HG03280 (cell line): Measurements from ENCODE around the gene WDR33.
"Not testable (repeated sequence)": the region's sequence is repeated elsewhere in the genome, so short reads cannot be mapped to it uniquely, and the experiment has no call there.

ENCODE experiments used
- ATAC-seq: cut with Tn5 transposase; IDR thresholded peaks from one replicate; pipeline ENCODE4 v1.9.1; 2021; ENCODE audit warnings: mild to moderate bottlenecking, moderate library complexity; ENCODE audit not compliant: unreplicated experiment

WDR33 gene

DNA sequence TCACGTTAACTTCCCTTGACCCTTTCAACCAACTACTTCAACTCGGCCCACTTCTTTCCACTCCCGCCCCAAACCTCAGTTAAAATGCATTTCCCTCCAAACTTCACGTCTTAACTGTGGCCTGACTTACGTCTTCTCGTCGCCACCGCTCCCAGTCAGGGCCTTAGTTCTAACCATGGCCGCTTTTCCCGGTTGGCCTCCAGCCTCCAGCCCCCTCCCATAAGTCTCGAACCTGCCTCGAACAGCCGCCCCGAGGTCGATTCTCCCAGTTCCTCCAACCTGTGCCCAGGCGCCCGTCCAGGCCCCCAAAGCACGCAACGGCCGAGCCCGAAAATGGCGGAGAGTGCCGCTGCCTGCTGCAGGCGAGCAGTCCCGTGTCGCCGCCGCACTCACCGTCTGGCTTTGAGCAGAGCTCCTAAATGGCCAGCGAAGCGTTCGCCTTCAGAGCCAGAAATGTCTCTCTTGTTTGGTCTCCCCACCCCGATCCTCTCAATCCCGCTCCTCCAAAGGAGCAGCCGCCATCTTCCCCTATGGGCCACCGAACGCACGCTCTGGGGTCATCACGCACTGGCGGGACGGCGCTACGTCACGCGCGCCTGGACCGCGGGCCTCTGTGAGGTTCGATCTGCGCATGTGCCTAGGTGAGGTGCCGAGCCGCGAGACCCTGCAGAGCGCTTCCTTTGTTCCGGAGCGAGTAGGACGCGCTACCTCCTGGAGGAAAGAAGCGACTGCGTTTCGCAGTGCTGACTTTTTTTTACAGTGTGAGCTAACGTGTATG lies at the start of gene WDR33:
TSS of gene WDR33 (minus strand) at position 553 of the 778 bp plus-strand sequence. CDS start 40,190 bp downstream, outside the sequence.
- peak; percentile 97 for ATAC-seq

GRCh38 chr2:127860130-127860529 lies 49.2 kb upstream of the WDR33 start:
- no peak for ATAC-seq

DNA sequence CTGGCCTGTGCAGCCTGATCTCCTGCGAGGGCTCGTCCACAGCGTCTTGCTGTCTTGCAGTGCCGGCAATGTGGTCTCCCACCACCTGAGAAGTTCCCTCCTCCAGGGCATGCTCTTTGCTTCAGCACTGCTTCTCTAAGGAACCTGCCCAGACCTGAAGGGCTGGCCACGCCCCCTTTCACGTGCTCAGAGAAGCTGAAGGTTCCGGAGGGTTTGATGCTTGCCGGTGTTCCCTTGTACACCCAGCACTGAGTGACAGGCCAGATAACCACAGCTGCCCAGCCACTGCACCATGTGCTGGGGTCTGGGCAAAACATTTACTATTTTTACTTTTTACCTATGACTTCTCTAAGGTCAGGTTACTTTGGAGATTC lies 48.7 kb upstream of the WDR33 start:
- no peak for ATAC-seq

GRCh38 chr2:127857265-127857808 lies 46.4 kb upstream of the WDR33 start:
- no peak for ATAC-seq

- ATAC-seq: no peak
These were observed 42.7 kb upstream of the WDR33 start for GRCh38 chr2:127853671-127854070.

DNA sequence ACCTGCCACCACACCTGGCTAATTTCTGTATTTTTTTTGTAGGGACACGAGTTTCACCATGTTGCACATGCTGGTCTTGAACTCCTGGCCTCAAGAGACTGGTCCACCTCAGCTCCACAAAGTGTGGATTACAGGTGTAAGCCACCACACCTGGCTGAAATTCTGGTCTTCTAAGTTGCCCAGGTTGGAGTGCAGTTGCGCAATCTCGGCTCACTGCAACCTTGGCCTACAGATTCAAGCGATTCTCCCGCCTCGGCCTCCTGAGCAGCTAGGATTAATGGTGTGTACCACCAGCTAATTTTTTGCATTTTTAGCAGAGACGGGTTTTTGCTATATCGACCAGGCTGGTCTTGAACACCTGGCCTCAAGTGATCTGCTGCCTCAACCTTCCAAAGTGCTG lies 41.4 kb upstream of the WDR33 start:
- no peak for ATAC-seq

DNA sequence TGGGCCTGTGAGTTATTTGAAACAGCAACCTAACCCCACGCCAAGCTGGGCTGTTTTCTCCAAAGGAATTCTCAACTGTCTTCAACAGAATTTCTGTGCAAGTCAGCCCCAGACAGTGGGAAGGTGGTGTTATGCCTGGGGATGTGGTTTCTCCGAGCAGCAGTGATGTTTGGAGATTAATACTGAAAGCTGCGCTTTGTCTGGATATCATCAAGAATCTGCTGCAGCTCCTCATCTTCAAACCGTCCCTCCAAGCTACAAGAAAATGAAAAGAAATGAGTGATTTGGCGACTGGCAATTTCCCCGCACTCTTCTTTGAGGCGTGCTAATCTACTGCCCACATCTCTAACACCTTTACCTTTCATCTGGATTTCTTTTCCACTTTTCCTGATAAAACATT lies 37.0 kb upstream of the WDR33 start:
- ATAC-seq: no peak

DNA sequence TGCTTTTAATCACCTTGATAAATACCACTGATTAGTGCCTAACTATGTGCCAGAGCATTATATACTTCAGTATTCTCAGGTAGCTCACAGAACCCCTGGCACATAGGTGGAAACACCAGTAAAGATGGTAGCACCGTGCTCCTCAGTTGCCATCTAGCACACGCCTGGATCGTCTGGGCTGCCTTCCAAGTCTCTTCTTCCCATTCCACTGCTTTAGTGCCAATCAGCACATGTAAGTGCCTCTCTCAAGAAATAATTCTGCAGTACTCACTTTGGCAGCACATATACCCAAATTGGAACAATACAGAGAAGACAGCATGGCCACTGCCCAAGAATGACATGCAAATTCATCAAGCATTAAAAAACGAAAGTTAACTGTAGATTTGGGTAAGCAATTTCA lies 34.0 kb upstream of the WDR33 start:
- ATAC-seq: no peak

GRCh38 chr2:127843677-127844076 lies 32.7 kb upstream of the WDR33 start:
- ATAC-seq: no peak

DNA sequence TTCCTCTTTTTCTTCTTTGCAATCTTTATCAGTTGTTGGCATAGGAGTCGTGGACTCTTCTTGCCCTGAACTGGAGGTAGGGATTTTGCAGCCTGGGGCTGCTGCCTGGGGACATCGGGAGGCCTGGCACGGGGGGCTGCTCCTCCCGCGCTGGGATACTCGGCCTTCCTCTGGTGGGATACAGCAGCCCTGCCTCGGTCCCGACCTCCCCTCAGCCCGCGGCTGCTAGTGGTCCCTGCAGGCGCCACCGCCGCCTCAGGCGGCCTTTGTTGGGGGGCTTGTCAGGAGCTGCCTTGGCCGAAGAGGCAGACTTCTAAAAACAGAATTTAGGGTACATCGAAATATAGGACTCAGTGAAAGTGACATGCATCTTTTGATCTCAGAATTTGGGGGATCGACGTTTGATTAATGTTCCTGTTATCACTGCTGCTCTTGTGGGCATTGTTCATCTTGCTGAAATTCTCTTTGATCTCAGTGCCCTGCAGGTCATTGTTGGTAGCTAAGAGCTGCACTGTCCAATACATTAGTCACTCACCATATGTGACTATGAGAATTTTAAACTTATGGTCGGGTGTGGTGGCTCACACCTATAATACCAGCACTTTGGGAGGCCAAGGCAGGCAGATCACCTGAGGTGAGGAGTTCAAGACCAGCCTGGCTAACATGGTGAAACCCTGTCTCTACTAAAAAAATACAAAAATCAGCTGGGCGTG lies 30.7 kb upstream of the WDR33 start:
- no peak for ATAC-seq

GRCh38 chr2:127840893-127841292 lies 29.9 kb upstream of the WDR33 start:
- no peak for ATAC-seq

- ATAC-seq: no peak
These were observed 24.0 kb upstream of the WDR33 start for GRCh38 chr2:127834951-127835350.

DNA sequence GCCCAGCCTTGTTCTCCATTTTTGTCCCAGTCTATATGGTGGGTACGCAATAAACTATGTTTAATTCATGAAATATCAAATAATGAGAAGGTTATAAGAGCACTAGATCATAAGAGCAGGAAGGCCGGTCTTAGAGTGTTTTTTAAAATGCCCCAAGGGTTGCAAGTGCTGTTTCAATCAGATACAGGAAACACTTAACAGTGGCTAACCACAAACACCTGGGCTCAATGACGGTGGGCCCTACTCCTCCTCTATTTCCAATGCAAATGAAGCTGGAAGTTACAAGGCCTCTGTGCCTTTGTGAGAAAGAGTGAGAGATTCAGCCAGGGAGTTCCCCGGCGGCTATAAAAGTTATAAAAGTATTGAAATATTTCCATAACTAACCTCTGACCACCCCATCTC lies 18.9 kb upstream of the WDR33 start:
- ATAC-seq: peak; percentile 97

DNA sequence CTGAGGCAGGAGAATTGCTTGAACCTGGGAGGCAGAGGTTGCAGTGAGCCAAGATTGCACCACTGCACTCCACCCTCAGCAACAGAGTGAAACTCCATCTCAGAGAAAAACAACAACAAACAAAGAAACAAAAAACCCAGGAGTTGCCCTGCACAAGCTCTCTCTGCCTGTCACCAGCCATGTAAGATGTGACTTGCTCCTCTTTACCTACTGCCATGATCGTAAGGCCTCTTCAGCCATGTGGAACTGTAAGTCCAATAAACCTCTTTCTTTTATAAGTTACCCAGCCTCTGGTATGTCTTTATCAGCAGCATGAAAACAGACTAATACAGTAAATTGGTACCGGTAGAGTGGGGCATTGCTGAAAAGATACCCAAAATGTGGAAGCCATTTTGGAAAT lies 15.7 kb upstream of the WDR33 start:
- not testable (repeated sequence) for ATAC-seq

GRCh38 chr2:127826047-127826446 lies 15.1 kb upstream of the WDR33 start:
- ATAC-seq: no peak

DNA sequence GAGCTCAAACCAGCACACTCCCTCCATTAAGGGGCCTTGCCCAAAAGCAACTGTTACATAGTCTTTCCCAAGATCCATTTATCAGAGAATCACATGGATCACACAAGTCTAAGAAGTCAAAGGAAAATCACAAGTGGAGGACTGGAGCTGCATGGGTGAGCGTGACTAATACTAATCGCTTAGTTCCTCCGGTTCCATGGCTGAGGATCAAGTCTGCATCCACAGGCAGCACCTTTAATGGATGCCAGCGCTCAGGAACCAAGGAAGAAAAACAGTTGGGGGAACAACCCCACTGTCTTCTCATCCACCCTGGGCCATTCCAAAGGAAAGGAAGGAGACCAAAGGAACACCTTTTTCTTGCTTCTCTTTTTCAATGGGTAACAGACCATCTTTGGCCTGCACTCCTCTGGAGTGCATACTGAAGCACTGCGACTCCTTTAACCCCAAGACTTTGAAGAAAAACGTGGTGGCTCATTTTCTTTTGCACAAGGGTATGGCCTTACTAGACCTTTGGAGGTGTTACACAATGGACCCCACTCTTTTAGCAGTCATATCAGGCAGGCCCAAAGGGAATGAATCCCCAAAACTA lies 9.2 kb upstream of the WDR33 start:
- ATAC-seq: no peak

- no peak for ATAC-seq
These were observed 7.9 kb upstream of the WDR33 start for GRCh38 chr2:127818794-127819425.

- ATAC-seq: no peak
These were observed 7.3 kb upstream of the WDR33 start for GRCh38 chr2:127818241-127818640.

GRCh38 chr2:127814677-127815076 lies 3.7 kb upstream of the WDR33 start:
- no peak for ATAC-seq

DNA sequence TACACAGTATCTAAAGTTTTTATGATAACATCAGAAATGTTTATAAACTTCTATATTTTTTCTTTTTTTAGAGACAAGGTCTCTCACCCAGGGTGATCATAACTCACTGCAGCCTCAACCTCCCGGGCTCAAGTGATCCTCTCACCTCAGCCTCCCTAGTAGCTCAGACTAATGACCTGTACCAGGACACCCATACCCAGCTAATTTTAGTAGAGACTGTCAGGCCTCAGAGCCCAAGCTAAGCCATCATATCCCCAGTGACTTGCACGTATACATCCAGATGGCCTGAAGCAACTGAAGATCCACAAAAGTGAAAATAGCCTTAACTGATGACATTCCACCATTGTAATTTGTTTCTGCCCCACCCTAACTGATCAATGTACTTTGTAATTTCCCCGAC lies 1.5 kb upstream of the WDR33 start:
- not testable (repeated sequence) for ATAC-seq
